NCI-H1092 (cell line): ENCODE results near the gene TRIM25.
"Not testable (repeated sequence)": the region's sequence is repeated elsewhere in the genome, so short reads cannot be mapped to it uniquely, and the experiment has no call there.

Experiments
- DNase-seq: peaks from one replicate; lab custom pipeline; 2025; lab: John Stamatoyannopoulos, UW

Gene TRIM25, protein sequence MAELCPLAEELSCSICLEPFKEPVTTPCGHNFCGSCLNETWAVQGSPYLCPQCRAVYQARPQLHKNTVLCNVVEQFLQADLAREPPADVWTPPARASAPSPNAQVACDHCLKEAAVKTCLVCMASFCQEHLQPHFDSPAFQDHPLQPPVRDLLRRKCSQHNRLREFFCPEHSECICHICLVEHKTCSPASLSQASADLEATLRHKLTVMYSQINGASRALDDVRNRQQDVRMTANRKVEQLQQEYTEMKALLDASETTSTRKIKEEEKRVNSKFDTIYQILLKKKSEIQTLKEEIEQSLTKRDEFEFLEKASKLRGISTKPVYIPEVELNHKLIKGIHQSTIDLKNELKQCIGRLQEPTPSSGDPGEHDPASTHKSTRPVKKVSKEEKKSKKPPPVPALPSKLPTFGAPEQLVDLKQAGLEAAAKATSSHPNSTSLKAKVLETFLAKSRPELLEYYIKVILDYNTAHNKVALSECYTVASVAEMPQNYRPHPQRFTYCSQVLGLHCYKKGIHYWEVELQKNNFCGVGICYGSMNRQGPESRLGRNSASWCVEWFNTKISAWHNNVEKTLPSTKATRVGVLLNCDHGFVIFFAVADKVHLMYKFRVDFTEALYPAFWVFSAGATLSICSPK

DNA sequence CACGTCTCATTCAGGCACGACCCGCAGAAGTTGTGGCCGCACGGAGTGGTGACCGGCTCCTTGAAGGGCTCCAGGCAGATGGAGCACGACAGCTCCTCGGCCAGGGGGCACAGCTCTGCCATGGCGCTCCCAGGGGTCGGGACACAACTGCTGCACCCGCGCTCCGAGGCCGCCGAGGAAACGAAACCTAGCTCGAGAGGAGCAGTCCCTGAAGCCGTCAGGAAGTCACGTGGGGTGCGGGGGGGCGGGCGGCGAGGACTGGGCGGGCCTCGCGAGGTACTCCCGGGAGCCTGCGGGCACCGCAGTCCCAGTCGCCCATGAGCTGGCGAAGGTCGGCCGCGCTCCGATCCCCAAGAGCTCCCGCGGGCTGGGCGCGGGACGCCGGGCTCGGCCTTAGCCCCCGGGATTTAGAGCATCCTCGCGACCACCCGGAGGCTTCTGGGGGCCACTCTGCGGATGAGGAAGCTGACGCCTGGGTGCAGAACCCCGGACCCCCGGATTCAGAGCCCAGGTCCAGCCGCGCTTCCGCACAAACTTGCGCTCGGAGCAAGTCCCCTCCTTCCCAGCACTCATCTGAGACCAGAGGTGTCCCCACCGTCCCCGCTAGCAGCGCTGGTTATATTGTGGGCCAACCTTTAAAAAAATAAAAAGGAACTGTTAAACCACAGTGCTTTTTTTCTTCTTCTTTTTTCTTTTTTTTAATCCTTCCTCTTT is at the start of gene TRIM25:
Gene TRIM25 (minus strand): TSS at position 183 of the 714 bp plus-strand sequence. CDS start 61 bp downstream, at position 122.
- DNase-seq = peak; percentile 88

DNA sequence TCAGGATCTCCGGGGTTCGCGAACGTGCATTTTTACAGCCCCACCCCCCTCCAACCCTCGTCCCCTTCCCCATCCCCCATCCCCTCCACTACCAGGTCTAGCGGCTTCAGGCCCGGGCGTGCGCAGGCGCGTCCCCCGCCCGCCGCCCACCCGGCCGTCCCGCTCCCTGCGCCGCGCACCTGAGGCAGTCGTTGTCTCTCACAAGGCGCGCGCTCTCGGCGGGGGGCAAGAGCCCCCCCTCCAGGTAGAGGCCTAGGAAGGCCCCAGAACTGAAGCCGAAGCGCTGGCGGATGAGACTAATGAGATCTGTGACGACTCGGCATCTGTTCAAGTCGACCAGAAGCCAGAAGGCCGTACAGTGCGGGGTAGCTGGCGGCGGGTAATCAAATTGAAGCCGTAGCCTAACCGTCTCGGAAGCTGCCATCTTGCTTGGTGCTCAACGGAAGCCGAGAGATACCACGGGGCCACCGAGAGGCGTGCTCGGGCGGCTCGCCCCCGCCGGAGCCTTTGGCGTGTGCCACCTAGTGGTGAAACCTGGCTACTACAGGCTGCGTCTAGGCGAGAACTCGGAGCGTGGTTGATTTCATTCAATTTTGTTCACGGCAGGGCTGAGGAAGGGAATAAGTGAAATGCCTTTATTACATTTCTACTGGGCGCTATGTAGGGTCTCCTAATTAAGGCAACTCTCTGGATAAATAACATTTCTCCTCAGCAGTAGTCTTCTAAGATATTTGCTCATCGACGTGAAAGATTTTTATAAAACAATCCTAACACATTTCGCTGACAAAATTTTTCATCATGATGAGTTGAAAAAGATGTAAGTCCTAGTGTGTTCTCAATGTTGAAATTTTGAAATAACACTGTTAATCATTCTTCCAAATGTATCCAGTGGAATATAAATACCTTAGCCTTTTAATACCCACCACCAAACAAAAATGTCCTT is 47.0 kb upstream of the TRIM25 start, which contains the start of gene COIL:
Gene COIL (minus strand): TSS at position 455 of the 943 bp plus-strand sequence. CDS start 31 bp downstream, at position 424.
- DNase-seq = peak; percentile 92

DNA sequence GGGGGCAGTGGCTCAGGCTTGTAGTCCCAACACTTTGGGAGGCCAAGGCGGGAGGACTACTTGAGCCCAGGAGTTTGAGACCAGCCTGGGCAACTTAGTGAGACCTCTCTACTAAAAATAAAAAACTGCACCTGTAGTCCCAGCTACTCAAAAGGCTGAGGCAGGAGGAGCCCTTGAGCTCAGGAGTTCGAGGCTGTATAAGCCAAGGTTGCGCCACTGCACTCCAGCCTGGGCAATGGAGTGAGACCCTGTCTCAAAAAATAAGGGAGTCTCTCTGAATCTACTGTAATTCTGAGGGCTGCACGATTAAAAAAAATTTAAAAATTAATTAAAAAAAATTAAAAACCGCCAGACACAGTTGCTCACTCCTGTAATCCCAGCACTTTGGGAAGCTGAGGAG is 43.1 kb upstream of the TRIM25 start:
- DNase-seq = no peak

DNA sequence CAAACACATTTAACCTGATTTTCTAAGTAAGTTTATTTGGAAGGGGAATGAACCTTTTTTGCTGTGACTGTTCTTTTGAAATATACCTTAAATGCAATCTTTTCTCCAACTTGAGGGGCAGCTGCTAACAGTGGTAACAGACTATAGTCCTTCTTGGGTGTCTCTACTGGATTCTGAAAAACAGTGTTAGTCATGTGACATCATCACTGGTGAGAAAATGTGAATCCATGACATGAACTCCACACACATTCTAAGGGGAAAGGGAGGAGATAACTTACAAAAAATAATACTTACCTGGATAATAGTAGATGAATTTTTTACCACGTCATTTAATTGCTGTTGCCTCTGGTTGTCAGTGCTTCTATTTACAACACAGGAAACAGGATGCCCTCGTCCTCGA is 35.7 kb upstream of the TRIM25 start:
- DNase-seq = no peak

DNA sequence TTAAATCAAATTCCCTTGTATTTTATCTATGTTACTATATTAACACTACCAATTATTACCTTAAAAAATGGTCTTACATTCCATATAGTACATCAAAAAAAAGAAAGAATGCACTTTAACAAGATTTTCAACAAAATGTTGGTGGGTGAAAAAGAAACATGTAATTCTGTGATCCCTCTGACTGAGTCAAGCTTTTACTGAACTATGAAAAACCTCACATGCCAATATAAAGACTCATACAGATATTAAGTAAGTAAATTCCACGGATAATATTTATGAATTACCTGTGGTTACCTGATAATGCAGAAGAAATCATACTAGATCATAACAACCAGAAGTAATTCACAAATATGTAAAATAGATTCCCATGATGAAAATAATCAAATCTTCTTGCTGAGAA is 34.6 kb upstream of the TRIM25 start:
- DNase-seq = no peak

DNA sequence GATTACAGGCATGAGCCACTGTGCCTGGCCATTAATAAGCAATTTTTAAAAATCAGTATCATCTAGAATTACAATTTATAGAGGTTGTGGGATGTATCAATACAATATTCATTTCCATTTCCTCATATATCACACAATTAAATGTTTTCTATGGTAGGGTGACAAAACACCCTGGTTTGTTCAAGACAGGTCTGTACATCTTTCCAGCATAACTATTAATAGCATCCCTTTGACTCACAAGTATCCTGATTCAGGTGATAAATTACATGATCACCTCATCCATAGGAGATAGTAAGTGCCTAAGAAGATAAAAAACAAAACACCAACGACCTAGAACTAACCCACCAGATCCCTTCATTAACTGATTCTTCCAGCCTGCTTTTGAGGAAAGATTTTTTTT is 33.9 kb upstream of the TRIM25 start:
- DNase-seq = no peak

DNA sequence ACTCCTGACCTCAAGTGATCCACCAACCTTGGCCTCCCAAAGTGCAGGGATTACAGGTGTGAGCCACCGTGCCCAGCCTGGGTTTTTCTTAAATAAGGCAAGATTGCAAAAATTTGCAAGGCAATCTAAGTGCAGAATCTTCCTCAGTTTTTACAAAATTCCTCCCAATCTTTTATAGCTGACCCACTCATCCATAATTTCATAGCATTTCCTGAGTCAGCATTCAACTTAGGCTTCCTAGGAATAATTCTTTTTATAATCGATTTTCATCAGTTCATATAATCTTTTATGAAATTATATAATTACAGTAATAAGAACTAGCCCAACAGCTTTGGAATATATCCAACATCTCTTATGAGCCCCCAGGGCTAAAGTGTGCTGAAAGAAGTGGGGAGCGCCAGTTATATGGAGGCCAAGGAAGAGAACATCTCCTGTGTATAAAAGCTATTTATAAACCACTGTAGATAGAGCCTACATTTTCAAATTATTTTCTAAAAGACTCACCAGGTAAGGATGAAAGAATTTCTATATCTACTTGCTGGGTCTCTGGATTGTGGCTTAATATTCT is 32.2 kb upstream of the TRIM25 start:
- DNase-seq = no peak

DNA sequence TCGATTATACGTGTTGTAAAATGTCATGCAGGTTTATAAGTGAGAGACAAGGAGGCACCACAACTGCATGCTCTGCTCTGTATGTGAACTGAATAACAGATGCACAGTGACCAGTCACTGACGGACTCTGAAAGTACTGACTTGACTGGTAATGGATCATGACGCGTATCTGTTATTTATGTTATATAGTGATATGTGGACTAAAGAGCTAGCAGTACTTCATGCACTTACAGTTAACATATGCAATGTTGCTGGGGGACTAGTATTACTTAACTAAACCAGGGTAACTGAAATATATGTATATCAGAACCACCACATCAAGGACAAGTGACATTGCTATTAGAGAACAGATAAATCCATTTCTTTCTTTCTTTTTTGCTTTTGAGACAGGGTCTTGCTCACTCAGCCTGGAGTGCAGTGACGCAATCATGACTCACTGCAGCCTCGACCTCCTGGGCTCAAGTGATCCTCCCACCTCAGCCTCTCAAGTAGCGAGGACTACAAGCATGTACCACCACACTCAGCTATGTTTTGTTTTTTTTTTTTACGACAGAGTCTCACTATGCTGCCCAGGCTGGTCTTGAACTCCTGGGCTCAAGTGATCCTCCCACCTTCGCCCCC is 29.8 kb upstream of the TRIM25 start:
- DNase-seq = no peak

DNA sequence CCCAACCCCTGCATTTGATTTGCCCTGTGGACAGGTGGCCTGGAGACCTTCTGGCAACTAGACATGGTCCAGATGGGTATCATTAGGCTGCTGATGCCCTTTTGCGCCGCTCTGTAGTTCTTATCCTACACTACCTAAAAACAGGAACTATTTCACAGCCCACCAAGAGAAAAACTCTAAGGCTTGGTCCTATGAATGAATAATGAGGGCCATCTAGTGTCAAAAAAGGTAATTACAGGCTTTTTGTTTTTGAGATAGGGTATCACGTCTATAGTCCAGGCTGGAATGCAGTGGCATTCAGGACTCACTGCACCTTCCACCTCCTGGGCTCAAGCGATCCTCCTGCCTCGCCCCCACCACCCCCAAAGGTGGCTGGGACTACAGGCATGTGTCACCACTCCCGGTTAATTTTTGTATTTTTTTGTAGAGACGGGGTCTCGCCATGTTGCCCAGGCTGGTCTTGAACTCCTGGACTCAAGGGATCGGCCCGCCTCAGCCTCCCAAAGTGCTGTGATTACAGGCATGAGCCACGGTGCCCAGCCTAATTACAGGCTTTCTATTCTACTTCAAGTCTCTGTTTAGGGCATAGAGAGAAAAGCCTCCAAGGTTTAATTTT is 26.1 kb upstream of the TRIM25 start:
- DNase-seq = peak; percentile 23

DNA sequence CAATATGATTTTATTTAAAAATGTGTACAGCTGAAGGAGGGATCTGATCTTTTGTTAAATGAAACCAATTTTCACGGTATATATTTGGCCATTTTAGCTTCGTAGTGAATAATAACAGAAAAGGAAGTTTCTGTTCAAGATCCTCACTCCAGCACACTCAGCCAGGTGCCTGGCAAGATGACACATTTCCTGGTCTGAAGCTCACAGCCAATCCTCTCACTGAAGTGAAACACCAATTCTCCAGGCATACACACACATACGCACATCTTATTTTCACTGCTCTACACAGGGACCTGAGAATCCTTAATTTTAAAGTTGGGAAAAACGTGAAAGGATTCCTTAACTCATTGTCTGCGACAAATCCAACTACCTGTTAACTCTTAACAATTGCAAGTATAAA is 24.4 kb upstream of the TRIM25 start:
- not testable (repeated sequence) for DNase-seq

DNA sequence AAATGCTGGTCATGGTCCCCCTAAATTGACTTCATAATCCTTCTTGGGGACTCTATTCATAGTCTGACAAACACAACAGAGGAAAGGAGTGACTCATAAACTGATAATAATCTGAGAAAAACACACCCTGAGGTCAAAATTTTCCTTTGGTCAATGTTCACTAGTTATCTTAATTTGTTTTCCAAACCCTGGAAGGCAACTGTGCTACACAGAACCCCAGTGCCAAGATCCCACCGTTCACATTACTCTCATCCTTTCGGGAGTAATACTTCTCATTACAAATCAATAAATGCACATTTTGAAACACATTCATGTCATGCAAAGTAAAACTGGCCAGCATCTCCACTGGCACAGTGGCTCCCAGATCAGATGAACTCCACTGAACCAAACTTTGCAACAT is 23.8 kb upstream of the TRIM25 start:
- no peak for DNase-seq

DNA sequence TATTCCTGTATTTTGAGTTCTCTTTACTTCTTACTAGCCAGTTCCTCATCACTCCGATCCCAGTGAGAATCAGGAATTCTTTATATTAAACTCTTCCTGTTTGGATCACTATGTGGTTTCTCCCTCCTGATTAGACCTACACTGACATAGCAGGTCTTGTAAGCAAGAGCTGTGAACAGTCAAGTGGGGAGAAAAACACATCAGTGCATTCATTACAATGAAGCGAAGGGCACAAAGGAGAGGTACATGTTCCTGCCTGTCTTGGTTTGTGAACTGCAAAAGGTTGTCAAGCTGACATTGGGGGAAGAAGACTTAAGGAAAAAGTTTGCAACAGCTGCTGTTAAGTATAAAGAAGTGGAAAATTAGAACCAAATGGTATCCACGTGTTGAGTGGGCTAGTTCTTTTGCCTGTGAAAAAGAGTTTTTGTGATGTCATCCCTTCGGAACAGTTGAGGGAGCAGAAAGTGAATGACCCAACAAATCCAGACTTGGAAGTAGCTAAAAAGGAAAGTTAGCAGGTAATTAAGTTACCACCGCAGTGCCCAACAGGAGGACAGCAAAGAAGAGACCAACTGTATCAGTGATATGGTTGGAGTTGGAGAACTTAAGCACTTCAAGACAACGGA is 23.0 kb upstream of the TRIM25 start:
- DNase-seq = no peak

DNA sequence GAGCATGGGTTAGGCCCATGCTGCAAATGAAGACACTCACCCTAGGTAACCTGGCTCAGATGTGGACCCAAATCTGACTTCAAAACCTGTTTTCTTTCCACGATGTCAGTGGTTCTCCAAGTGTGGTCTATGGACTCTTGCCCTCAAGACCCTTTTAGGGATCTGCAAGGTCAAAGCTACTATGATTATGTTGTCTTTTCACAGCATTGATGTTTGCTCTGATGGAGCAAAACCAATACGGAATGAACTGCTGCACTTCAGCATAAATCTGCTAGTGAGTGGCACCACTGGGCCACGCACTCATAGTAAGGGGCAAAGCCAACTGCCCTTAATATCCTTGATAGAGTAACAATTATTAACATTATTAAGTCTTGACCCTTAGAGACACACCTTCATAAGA is 21.6 kb upstream of the TRIM25 start:
- no peak for DNase-seq

DNA sequence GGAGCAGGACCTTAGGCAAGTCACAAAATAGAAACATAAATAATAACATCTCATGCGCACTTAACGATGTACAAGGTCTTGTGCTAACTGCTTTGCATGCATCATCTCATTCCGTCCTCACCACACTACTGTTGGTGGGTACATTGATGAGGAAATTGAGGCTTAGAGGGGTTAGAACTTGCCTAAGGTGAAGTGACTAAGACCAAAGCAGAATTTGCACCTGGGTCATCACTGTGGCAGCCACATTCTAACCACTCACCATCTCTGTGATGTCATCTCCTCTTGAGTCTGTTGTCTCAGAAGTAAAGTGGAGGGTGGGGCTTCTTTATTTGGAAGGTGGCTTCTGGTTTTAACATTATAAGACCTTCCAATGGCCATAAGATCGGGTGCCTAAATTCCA is 20.4 kb upstream of the TRIM25 start:
- no peak for DNase-seq

DNA sequence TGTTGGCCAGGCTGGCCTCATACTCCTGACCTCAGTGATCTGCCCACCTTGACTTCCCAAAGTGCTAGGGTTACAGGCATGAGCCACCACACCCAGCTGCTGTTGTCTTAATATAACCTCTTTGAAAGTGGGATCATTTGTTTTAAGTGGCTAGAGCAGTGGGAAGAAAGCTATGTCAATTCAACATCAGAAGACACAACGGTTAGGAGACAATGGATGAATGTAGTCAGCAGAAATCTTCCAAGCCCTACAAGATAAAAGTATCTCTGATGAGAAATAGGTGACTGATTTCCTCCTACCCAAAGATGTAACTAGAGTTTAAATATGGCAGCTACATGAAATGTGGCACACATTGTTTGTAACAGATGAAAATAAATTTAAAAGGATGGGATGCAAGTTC is 20.0 kb upstream of the TRIM25 start:
- DNase-seq = no peak

DNA sequence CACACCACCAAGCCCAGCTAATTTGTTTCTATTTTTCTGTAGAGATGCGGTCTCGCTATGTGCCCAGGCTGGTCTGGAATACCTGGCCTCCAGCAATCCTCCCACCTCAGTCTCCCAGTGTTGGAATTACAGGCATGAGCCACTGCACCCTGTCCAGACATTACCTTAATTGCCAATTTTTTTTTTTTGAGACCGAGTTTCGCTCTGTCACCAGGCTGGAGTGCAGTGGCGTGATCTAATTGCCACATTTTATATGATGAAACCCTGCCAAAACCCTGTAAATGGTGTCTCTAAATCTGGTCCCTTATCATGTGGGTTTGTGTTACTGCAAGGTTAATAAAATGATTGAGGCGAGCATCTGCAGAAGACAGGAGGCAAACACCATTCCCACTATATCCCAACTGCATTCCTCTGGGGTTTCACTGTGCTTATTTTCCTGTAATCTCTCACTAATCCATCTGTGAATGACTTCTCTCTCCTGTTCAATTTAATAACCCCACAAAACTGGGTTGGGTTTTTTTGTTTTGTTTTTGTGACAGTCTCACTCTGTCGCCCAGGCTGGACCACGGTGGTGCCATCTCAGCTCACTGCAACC is 19.4 kb upstream of the TRIM25 start:
- DNase-seq = no peak

DNA sequence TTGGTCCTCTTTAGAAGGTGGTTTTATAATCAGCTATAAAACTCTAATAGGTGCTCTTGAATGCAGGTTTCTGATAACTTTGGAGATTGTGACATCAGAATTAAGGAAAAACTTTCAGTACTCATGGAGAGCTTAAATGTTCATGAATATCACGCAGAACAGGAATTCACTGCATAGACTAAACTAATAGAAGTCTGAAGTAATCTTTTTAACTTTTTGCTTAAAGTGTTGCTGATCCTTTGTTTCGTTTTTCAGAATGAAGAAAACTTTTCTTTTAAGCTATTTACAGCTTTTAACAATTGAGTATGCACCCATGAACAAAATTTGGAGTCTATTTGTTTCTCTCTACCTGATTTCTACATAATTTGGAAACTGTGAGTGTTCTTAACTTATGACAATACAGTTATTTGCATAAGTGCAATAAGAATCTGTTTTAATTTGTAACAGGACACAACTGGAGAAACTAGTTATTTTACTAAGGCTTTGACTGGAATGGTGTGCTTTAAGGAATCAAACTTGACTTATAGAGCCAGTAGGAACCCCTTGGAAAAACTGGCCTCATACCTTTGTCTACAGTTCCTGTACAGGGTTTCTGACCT is 17.0 kb upstream of the TRIM25 start:
- DNase-seq = no peak

DNA sequence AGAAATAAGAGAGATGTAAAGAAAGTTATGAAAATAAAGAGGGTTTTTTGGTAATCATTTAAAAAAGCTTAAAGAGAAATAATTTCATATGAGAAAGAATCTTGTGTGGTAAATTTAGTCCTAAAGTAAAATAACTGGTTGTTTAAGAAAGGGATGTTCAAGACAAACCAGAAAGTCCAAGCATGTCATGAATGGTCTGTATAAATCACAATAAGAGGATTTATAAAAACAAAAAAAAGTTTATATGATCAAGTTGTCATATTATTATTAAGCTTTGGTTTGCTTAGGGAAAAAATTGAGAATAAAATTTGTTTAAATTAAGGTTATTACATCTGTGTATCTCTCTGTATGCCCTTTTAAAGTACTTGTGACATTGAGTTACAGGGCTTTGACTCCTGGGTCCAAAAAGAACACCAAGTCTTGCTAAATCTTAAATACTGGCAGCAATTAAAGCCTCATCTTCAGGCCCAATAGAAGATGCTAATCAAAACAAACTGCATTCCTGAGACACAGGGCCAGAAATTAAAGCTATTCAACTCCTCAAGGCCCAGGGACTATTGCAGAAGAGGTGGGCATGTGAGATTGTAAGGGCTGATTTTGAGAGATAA is 15.6 kb upstream of the TRIM25 start:
- DNase-seq = no peak

DNA sequence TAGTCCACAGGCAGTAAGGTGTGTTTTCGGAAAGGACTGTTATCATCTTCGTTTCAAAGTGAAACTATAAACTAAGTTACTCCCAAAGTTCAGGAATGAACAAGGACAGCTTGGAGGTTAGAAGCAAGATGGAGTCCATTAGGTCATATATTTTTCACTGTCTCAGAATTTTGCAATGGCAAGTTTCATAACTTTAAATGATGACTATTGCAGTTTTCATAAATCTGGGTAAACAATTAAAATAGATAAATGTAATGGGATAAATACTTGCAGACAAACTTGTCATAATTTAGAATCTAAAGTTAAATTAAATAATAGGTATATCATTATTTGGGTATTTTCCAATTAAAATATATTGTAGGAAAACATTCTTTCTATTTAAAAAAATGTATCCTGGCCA is 14.7 kb upstream of the TRIM25 start:
- no peak for DNase-seq
